HepG2 (cell line): ENCODE measurements around the gene PLD3. TPM values are rescaled to one million over a fixed set of nuclear protein-coding genes. Genes with fewer than 3 reads are reported as not detected.
A peak's percentile ranks its signal among the peaks of the same experiment; 100 is the strongest.

Experiments used
- ARID5B ChIP-seq: IDR thresholded peaks from 2 replicates; pipeline ENCODE4 v1.4.0; 2020; ENCODE audit warnings: mild to moderate bottlenecking, missing genetic modification reagents
- ARNT ChIP-seq: fragments of 450-650 bp; IDR thresholded peaks from 2 replicates; pipeline ENCODE4 v1.6.1; 2017
- CAMTA2 ChIP-seq: sonication (generic); formaldehyde crosslinking; IDR thresholded peaks from 2 replicates; pipeline ENCODE4 v1.4.0; 2020; ENCODE audit warnings: mild to moderate bottlenecking, missing genetic modification reagents, borderline replicate concordance
- GABPB1 ChIP-seq: IDR thresholded peaks from 2 replicates; pipeline ENCODE4 v1.6.1; 2016; ENCODE audit warnings: mild to moderate bottlenecking, missing genetic modification reagents, moderate library complexity, missing compliant biosample characterization
- HCFC1 ChIP-seq: fragments of 150-350 bp; IDR thresholded peaks from 2 replicates; pipeline ENCODE4 v1.6.1; 2014; ENCODE audit warnings: low read depth, low read length
- IKZF4 ChIP-seq: sonication (generic); formaldehyde crosslinking; IDR thresholded peaks from 2 replicates; pipeline ENCODE4 v1.5.1; 2020; ENCODE audit warnings: borderline replicate concordance, mild to moderate bottlenecking, low read depth, missing genetic modification reagents; ENCODE audit errors: not compliant biosample characterization
- MLXIP ChIP-seq: sonication (generic); formaldehyde crosslinking; IDR thresholded peaks from 2 replicates; pipeline ENCODE4 v1.9.0; 2021; ENCODE audit warnings: missing genetic modification reagents, borderline replicate concordance
- PAWR ChIP-seq: sonication (generic); formaldehyde crosslinking; IDR thresholded peaks from 2 replicates; pipeline ENCODE4 v1.4.0; 2020; ENCODE audit warnings: missing genetic modification reagents, mild to moderate bottlenecking, borderline replicate concordance
- RFX1 ChIP-seq: fragments of 450-650 bp; IDR thresholded peaks from 2 replicates; pipeline ENCODE4 v1.6.1; 2017
- ZFP41 ChIP-seq: sonication (generic); formaldehyde crosslinking; IDR thresholded peaks from 2 replicates; pipeline ENCODE4 v1.4.0; 2020; ENCODE audit warnings: mild to moderate bottlenecking, missing genetic modification reagents, borderline replicate concordance
- ZFP62 ChIP-seq: sonication (generic); formaldehyde crosslinking; IDR thresholded peaks from 2 replicates; pipeline ENCODE4 v1.4.0; 2020; ENCODE audit warnings: missing genetic modification reagents
- ZFP82 ChIP-seq: sonication (generic); formaldehyde crosslinking; IDR thresholded peaks from 2 replicates; pipeline ENCODE4 v1.5.1; 2020; ENCODE audit warnings: mild to moderate bottlenecking, missing genetic modification reagents, borderline replicate concordance
- ZNF180 ChIP-seq: sonication (generic); formaldehyde crosslinking; IDR thresholded peaks from 2 replicates; pipeline ENCODE4 v1.4.0; 2020; ENCODE audit warnings: low read depth, missing genetic modification reagents, borderline replicate concordance
- polyA plus RNA-seq, 8 experiments: library from polyadenylated mRNA; depleted of rRNA in 3 of 8; stranded (reverse) in 7 of 8; unstranded in 1 of 8; fragments of >200 nt; fragmentation: Illumina TruSeq in 4 of 8; extraction: Trizol in 4 of 8; gene quantifications; 2 replicates each; pipeline versions ENCODE4 v1.2.1 to v1.2.3, GENCODE V29; 2011 to 2016; ENCODE audit warnings: low read depth in 4 of 8, missing spikeins in 1 of 8, mixed read lengths in 1 of 8; ENCODE audit not compliant: insufficient read depth in 1 of 8
- total RNA-seq, 5 experiments: library from RNA; depleted of rRNA; stranded (reverse); fragments of >200 nt; fragmentation: Illumina TruSeq; extraction: Trizol; gene quantifications; 2 replicates each; pipeline ENCODE4 v1.2.3, GENCODE V29; 2016; ENCODE audit warnings: low read depth in 1 of 5
- TF ChIP-seq, protein P1 (sequence below): sonication (generic); formaldehyde crosslinking; IDR thresholded peaks from 2 replicates; pipeline ENCODE4 v1.5.1; 2020; ENCODE audit warnings: mild to moderate bottlenecking, missing genetic modification reagents, borderline replicate concordance

PLD3 gene
- total and polyA plus RNA-seq, 2 of the 13 experiments (the other 11 are each of a cell fraction or from before 2014, with no cell fraction given) = 45.7 to 164 TPM

- no peak for TF ChIP-seq ZFP62 (CRISPR knock-in tag)
- peak; percentile 81 for TF ChIP-seq ARID5B
- no peak for TF ChIP-seq HCFC1
- TF ChIP-seq, protein P1, sequence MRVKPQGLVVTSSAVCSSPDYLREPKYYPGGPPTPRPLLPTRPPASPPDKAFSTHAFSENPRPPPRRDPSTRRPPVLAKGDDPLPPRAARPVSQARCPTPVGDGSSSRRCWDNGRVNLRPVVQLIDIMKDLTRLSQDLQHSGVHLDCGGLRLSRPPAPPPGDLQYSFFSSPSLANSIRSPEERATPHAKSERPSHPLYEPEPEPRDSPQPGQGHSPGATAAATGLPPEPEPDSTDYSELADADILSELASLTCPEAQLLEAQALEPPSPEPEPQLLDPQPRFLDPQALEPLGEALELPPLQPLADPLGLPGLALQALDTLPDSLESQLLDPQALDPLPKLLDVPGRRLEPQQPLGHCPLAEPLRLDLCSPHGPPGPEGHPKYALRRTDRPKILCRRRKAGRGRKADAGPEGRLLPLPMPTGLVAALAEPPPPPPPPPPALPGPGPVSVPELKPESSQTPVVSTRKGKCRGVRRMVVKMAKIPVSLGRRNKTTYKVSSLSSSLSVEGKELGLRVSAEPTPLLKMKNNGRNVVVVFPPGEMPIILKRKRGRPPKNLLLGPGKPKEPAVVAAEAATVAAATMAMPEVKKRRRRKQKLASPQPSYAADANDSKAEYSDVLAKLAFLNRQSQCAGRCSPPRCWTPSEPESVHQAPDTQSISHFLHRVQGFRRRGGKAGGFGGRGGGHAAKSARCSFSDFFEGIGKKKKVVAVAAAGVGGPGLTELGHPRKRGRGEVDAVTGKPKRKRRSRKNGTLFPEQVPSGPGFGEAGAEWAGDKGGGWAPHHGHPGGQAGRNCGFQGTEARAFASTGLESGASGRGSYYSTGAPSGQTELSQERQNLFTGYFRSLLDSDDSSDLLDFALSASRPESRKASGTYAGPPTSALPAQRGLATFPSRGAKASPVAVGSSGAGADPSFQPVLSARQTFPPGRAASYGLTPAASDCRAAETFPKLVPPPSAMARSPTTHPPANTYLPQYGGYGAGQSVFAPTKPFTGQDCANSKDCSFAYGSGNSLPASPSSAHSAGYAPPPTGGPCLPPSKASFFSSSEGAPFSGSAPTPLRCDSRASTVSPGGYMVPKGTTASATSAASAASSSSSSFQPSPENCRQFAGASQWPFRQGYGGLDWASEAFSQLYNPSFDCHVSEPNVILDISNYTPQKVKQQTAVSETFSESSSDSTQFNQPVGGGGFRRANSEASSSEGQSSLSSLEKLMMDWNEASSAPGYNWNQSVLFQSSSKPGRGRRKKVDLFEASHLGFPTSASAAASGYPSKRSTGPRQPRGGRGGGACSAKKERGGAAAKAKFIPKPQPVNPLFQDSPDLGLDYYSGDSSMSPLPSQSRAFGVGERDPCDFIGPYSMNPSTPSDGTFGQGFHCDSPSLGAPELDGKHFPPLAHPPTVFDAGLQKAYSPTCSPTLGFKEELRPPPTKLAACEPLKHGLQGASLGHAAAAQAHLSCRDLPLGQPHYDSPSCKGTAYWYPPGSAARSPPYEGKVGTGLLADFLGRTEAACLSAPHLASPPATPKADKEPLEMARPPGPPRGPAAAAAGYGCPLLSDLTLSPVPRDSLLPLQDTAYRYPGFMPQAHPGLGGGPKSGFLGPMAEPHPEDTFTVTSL = no peak
- TF ChIP-seq CAMTA2 (CRISPR knock-in tag) = no peak
- TF ChIP-seq ZFP41 (CRISPR knock-in tag) = no peak
- no peak for TF ChIP-seq MLXIP (CRISPR knock-in tag)
- no peak; the same call in 1 of the 2 replicates for TF ChIP-seq ZFP82 (CRISPR knock-in tag)
- peak; percentile 92 for TF ChIP-seq IKZF4
- no peak for TF ChIP-seq PAWR (CRISPR knock-in tag)
- no peak for TF ChIP-seq ZNF180 (CRISPR knock-in tag)
- TF ChIP-seq RFX1 = no peak
- TF ChIP-seq GABPB1 = peak; percentile 84
- TF ChIP-seq ARNT = no peak
Observed at GRCh38 chr19:40420766-40421765, 72.6 kb downstream of the PLD3 start (continued).
